NCI-H146 treated with DMSO at 0.1 percent for 48 hours (cell line): ENCODE measurements around the gene LPIN1.

Experiments
- DNase-seq: peaks from one replicate; lab custom pipeline; 2025; ENCODE audit not compliant: unreplicated experiment; lab: John Stamatoyannopoulos, UW

LPIN1 gene

GRCh38 chr2:11743366-11743765 lies 3.1 kb upstream of the LPIN1 start:
- no peak for DNase-seq

GRCh38 chr2:11743846-11744553 lies 2.4 kb upstream of the LPIN1 start:
- peak; percentile 70 for DNase-seq

- peak; percentile 8 for DNase-seq
Measured at GRCh38 chr2:11744631-11745394, 1.6 kb upstream of the LPIN1 start.

- no peak for DNase-seq
Measured at GRCh38 chr2:11745613-11746375, 638 bp upstream of the LPIN1 start.

- no peak for DNase-seq
Measured at GRCh38 chr2:11746807-11747459, 501 bp downstream of the LPIN1 start.

GRCh38 chr2:11748018-11748860 lies 1.8 kb downstream of the LPIN1 start:
- no peak for DNase-seq

GRCh38 chr2:11748861-11749645 lies 2.6 kb downstream of the LPIN1 start:
- no peak for DNase-seq

GRCh38 chr2:11749646-11750349 lies 3.4 kb downstream of the LPIN1 start:
- no peak for DNase-seq

GRCh38 chr2:11750422-11750821 lies 4.0 kb downstream of the LPIN1 start:
- no peak for DNase-seq

GRCh38 chr2:11750917-11751316 lies 4.5 kb downstream of the LPIN1 start:
- DNase-seq, result no peak

GRCh38 chr2:11752906-11753305 lies 6.5 kb downstream of the LPIN1 start:
- no peak for DNase-seq

GRCh38 chr2:11753452-11753885 lies 7.0 kb downstream of the LPIN1 start:
- peak; percentile 83 for DNase-seq

GRCh38 chr2:11753886-11754699 lies 7.7 kb downstream of the LPIN1 start:
- DNase-seq, result peak; percentile 46

GRCh38 chr2:11754700-11755015 lies 8.2 kb downstream of the LPIN1 start:
- DNase-seq, result no peak

- DNase-seq, result no peak
Measured at GRCh38 chr2:11757101-11757500, 10.7 kb downstream of the LPIN1 start.

- no peak for DNase-seq
Measured at GRCh38 chr2:11758187-11758586, 11.8 kb downstream of the LPIN1 start.

- no peak for DNase-seq
Measured at GRCh38 chr2:11758647-11759046, 12.2 kb downstream of the LPIN1 start.
